ENCODE measurements around the gene SLC16A6. TPM values are rescaled to one million over a fixed set of nuclear protein-coding genes. Genes with fewer than 3 reads are reported as not detected.
"Not testable (repeated sequence)": the region's sequence is repeated elsewhere in the genome, so short reads cannot be mapped to it uniquely, and the experiment has no call there.

The SLC16A6 gene
- total and polyA plus RNA-seq, 2 of the 4 experiments (the other 2 are of a cell fraction) = 0.22 to 0.54 TPM

GRCh38 chr17:68253426-68253825, 37.5 kb downstream of the SLC16A6 start:
- CTCF ChIA-PET; H3K4me3 ChIP-seq (ENCODE audit: insufficient read depth, low read depth, low read length); H4K91ac ChIP-seq (ENCODE audit: insufficient read depth, low read depth, low read length); H3K27me3 ChIP-seq (ENCODE audit: control insufficient read depth, insufficient read depth, low read length); H2AFZ ChIP-seq (replicated peaks; ENCODE audit: low read length, poor library complexity); H3K14ac ChIP-seq (replicated peaks; ENCODE audit: low read depth, low read length); H3K56ac ChIP-seq (ENCODE audit: extremely low read depth, insufficient read depth, low read length); H2BK120ac ChIP-seq (ENCODE audit: low read depth, low read length); ATAC-seq (ENCODE audit: low read depth); H2AK9ac ChIP-seq (replicated peaks; ENCODE audit: low read depth, low read length, poor library complexity); H2BK5ac ChIP-seq (ENCODE audit: low read depth, low read length, poor library complexity, severe bottlenecking); dilution Hi-C loops (cut with HindIII; ENCODE audit: low sequenced_read_pairs, unreplicated experiment); H3K23ac ChIP-seq (ENCODE audit: low read depth, low read length); DNase-seq; H2BK20ac ChIP-seq (ENCODE audit: low read depth, low read length); H3K4me1 ChIP-seq (ENCODE audit: control insufficient read depth, insufficient read depth, low read length); H3K9ac ChIP-seq (ENCODE audit: low read depth, low read length); BruUV-seq (replicated peaks); H3K4ac ChIP-seq (ENCODE audit: low read depth, low read length); H2AK5ac ChIP-seq (ENCODE audit: low read depth, low read length); POLR2A ChIA-PET (ENCODE audit: unreplicated experiment); H2BK15ac ChIP-seq (ENCODE audit: low read depth, low read length); H4K8ac ChIP-seq (ENCODE audit: low read depth in 2 of 2, low read length in 2 of 2); H4K20me1 ChIP-seq (ENCODE audit: insufficient read depth, low read length); H3K18ac ChIP-seq (ENCODE audit: low read depth, low read length); H3K4me2 ChIP-seq (ENCODE audit: low read depth, low read length); intact Hi-C loops (cut with micrococcal nuclease); H3K27ac ChIP-seq (ENCODE audit: insufficient read depth, low read length); H4K5ac ChIP-seq (ENCODE audit: low read depth, low read length); H3K9me3 ChIP-seq (ENCODE audit: control insufficient read depth, insufficient read depth, low read length): not testable (repeated sequence)
- peaks cover 11% of the 10 kb centered on the region for H3K36me3 ChIP-seq (ENCODE audit: control insufficient read depth, insufficient read depth, low read length)
- in situ Hi-C loops (cut with MboI; ENCODE audit: low sequenced_read_pairs) = loop anchor here (25.0 kb wide), 1 partner anchor 509 kb away; no protein-coding TSS in a partner anchor
- peaks cover 11% of the 10 kb centered on the region for H3K9me1 ChIP-seq (ENCODE audit: insufficient read depth, low read length)
- peaks cover 10 to 20% of the 10 kb centered on the region in 2 experiments; a peak in 3 of 4 replicates for H3K79me1 ChIP-seq (ENCODE audit: low read depth in 1 of 2, low read length in 2 of 2)
- 63% methylated on average over 3 of the region's 7 CpGs; no CpG with 5 or more reads in 1 of the 2 experiments for WGBS, 2 experiments (ENCODE audit: extremely low coverage in 2 of 2, insufficient read length in 1 of 2)
